Ishikawa (cell line): ENCODE data around the gene LNPEP.

Experiments used
- CEBPB ChIP-seq: IDR thresholded peaks from 2 replicates; pipeline ENCODE4 v1.6.1; 2012
- CREB1 ChIP-seq: IDR thresholded peaks from 2 replicates; pipeline ENCODE4 v1.6.1; 2012; ENCODE audit warnings: low read depth
- EGR1 ChIP-seq: IDR thresholded peaks from 2 replicates; pipeline ENCODE4 v1.6.1; 2012
- EP300 ChIP-seq: IDR thresholded peaks from 2 replicates; pipeline ENCODE4 v1.6.1; 2012; ENCODE audit warnings: borderline replicate concordance
- FOXM1 ChIP-seq: IDR thresholded peaks from 2 replicates; pipeline ENCODE4 v1.6.1; 2012; ENCODE audit warnings: low read depth, borderline replicate concordance
- MAX ChIP-seq: IDR thresholded peaks from 2 replicates; pipeline ENCODE4 v1.6.1; 2012
- NFIC ChIP-seq: IDR thresholded peaks from 2 replicates; pipeline ENCODE4 v1.6.1; 2012
- RAD21 ChIP-seq: IDR thresholded peaks from 2 replicates; pipeline ENCODE4 v1.6.1; 2012; ENCODE audit warnings: low read depth
- REST ChIP-seq: IDR thresholded peaks from 2 replicates; pipeline ENCODE4 v1.6.1; 2012; ENCODE audit warnings: low read depth, mild to moderate bottlenecking
- TAF1 ChIP-seq: IDR thresholded peaks from 2 replicates; pipeline ENCODE4 v1.6.1; 2012; ENCODE audit warnings: low read depth, mild to moderate bottlenecking
- TCF12 ChIP-seq: IDR thresholded peaks from 2 replicates; pipeline ENCODE4 v1.6.1; 2012; ENCODE audit warnings: low read depth
- TEAD4 ChIP-seq: IDR thresholded peaks from 2 replicates; pipeline ENCODE4 v1.6.1; 2012
- USF1 ChIP-seq: IDR thresholded peaks from 2 replicates; pipeline ENCODE4 v1.6.1; 2012
- YY1 ChIP-seq: IDR thresholded peaks from 2 replicates; pipeline ENCODE4 v1.6.1; 2012; ENCODE audit warnings: low read depth
- ZBTB7A ChIP-seq: IDR thresholded peaks from 2 replicates; pipeline ENCODE4 v1.6.1; 2012; ENCODE audit warnings: low read depth

LNPEP gene

GRCh38 chr5:96957254-96958049, 21.6 kb downstream of the LNPEP start:
- TF ChIP-seq CEBPB (no peak), MAX (no peak)

- TF ChIP-seq USF1 (no peak), REST (no peak), EGR1 (no peak), RAD21 (no peak), YY1 (no peak), CREB1 (no peak), FOXM1 (no peak), TAF1 (no peak), EP300 (no peak), ZBTB7A (no peak), CEBPB (no peak), MAX (no peak), TCF12 (no peak), TEAD4 (no peak), NFIC (no peak)
These were observed 23.1 kb downstream of the LNPEP start for GRCh38 chr5:96958977-96959376.

- no peak for TF ChIP-seq EGR1
- TF ChIP-seq USF1, result no peak
- TF ChIP-seq ZBTB7A, result no peak
- no peak for TF ChIP-seq CREB1
- no peak for TF ChIP-seq CEBPB
These were observed 25.2 kb downstream of the LNPEP start for GRCh38 chr5:96961053-96961452.

- TF ChIP-seq REST (no peak), NFIC (no peak), TEAD4 (no peak), ZBTB7A (no peak), MAX (no peak), YY1 (no peak), RAD21 (no peak), CREB1 (no peak), TAF1 (no peak), CEBPB (no peak)
These were observed 26.7 kb downstream of the LNPEP start for GRCh38 chr5:96962540-96962991.

- TF ChIP-seq NFIC, result no peak
- TF ChIP-seq RAD21, result no peak
- no peak for TF ChIP-seq EP300
- no peak for TF ChIP-seq EGR1
- TF ChIP-seq YY1, result no peak
- no peak for TF ChIP-seq CREB1
- no peak for TF ChIP-seq FOXM1
- TF ChIP-seq MAX, result no peak
- no peak for TF ChIP-seq ZBTB7A
- no peak for TF ChIP-seq REST
- no peak for TF ChIP-seq USF1
- no peak for TF ChIP-seq CEBPB
- no peak for TF ChIP-seq TCF12
- no peak for TF ChIP-seq TEAD4
- no peak for TF ChIP-seq TAF1
These were observed 27.4 kb downstream of the LNPEP start for GRCh38 chr5:96963267-96963666.
